T-cell (primary cell): Measurements from ENCODE around the gene SDHAF1. TPM values are rescaled to one million over a fixed set of nuclear protein-coding genes. Genes with fewer than 3 reads are reported as not detected.
A peak's percentile ranks its signal among the peaks of the same experiment; 100 is the strongest.

Experiments used
- ATAC-seq, 4 experiments: fragments of 200-7000 bp in 3 of 4; fragments of 150-1000 bp in 1 of 4; cut with Tn5 transposase; replicated peaks in 1 of 4; 1 replicate in 3 of 4; 2 replicates in 1 of 4; pipeline ENCODE4 v1.10.0; 2021; ENCODE audit warnings: moderate library complexity in 3 of 4, mild to moderate bottlenecking in 2 of 4, moderate number of reproducible peaks in 1 of 4
- CTCF ChIA-PET, 2 donors: fragments of 300-600 bp; sonication (Branson Sonifier 250); formaldehyde crosslinking; loops; one replicate each; lab custom pipeline; 2022; ENCODE audit warnings: antibody characterized with exemption in 2 of 2; lab: Charles Lee
- POLR2A ChIA-PET, 2 donors: fragments of 300-600 bp; sonication (Branson Sonifier 250); formaldehyde crosslinking; loops; one replicate each; lab custom pipeline; 2022; ENCODE audit warnings: antibody characterized with exemption in 2 of 2; lab: Charles Lee
- DNase-seq, 35 experiments: peaks; one replicate each; pipeline versions ENCODE4 v3.0.0 to v3.0.0-alpha.2; 2013 to 2023
- H3K27ac ChIP-seq: one replicate; pipeline ENCODE4 v1.5.1; 2013; ENCODE audit warnings: low read length
- H3K27me3 ChIP-seq, 2 experiments: replicated peaks in 1 of 2; 1 replicate in 1 of 2; 2 replicates in 1 of 2; pipeline versions ENCODE4 v1.6.1 to v1.7.0; 2013; ENCODE audit warnings: low read length in 1 of 2, mixed read lengths in 1 of 2; ENCODE audit not compliant: control insufficient read depth in 2 of 2, insufficient read depth in 2 of 2; ENCODE audit errors: extremely low read depth in 1 of 2
- H3K36me3 ChIP-seq, 2 donors: 1 replicate in 1 of 2; 2 replicates in 1 of 2; pipeline versions ENCODE4 v1.6.1 to v1.7.0; 2013; ENCODE audit warnings: low read length in 1 of 2; ENCODE audit not compliant: control insufficient read depth in 2 of 2, insufficient read depth in 1 of 2; ENCODE audit errors: extremely low read depth in 1 of 2
- H3K4me1 ChIP-seq, 2 experiments: 1 replicate in 1 of 2; 2 replicates in 1 of 2; pipeline versions ENCODE4 v1.6.1 to v1.7.0; 2013; ENCODE audit warnings: low read length in 2 of 2, mixed read lengths in 1 of 2; ENCODE audit not compliant: insufficient read depth in 2 of 2, control insufficient read depth in 1 of 2; ENCODE audit errors: extremely low read depth in 1 of 2
- H3K4me3 ChIP-seq, 2 donors: 1 replicate in 1 of 2; 2 replicates in 1 of 2; pipeline versions ENCODE4 v1.5.1 to v1.7.0; 2013; ENCODE audit warnings: mild to moderate bottlenecking in 2 of 2, low read length in 1 of 2, moderate library complexity in 1 of 2; ENCODE audit not compliant: control insufficient read depth in 1 of 2; ENCODE audit errors: extremely low read depth in 1 of 2
- H3K9me3 ChIP-seq: 2 replicates; pipeline ENCODE4 v1.7.0; 2013
- H3K27ac Mint-ChIP-seq, 2 donors: one replicate each; pipeline ENCODE4 v1.8.0; 2020 to 2021; ENCODE audit warnings: mild to moderate bottlenecking in 2 of 2, mixed read lengths in 2 of 2
- H3K27me3 Mint-ChIP-seq, 2 donors: one replicate each; pipeline ENCODE4 v1.8.0; 2021 to 2022; ENCODE audit warnings: mixed read lengths in 2 of 2
- H3K36me3 Mint-ChIP-seq: one replicate; pipeline ENCODE4 v1.8.0; 2021; ENCODE audit warnings: mixed read lengths
- H3K4me1 Mint-ChIP-seq, 3 donors: one replicate each; pipeline ENCODE4 v1.8.0; 2020 to 2022; ENCODE audit warnings: mixed read lengths in 3 of 3, mild to moderate bottlenecking in 1 of 3
- H3K4me3 Mint-ChIP-seq, 3 donors: one replicate each; pipeline ENCODE4 v1.8.0; 2020 to 2022; ENCODE audit warnings: mild to moderate bottlenecking in 3 of 3, mixed read lengths in 3 of 3, moderate library complexity in 3 of 3
- H3K9me3 Mint-ChIP-seq, 3 donors: one replicate each; pipeline ENCODE4 v1.8.0; 2020 to 2022; ENCODE audit warnings: mixed read lengths in 3 of 3
- WGBS: methylation state at CpG from one replicate; pipeline ENCODE4 v1.1.5; 2013; ENCODE audit warnings: missing lambda C conversion rate; ENCODE audit not compliant: insufficient coverage; 5-methylcytosine and 5-hydroxymethylcytosine counted together
- total RNA-seq, 35 experiments: library from RNA in 6 of 35; stranded (reverse) in 6 of 35; fragments of 120-200 nt in 1 of 35; gene quantifications; one replicate each; pipeline versions ENCODE4 v1.2.1 to v1.2.4 and lab custom pipeline; 2013 to 2026

Gene SDHAF1
- total RNA-seq, 5 donors from 2014 or later (not counting 1 experiment from before 2014, with no cell fraction given) = 10.2 to 30.5 (median 27.3) TPM

DNA sequence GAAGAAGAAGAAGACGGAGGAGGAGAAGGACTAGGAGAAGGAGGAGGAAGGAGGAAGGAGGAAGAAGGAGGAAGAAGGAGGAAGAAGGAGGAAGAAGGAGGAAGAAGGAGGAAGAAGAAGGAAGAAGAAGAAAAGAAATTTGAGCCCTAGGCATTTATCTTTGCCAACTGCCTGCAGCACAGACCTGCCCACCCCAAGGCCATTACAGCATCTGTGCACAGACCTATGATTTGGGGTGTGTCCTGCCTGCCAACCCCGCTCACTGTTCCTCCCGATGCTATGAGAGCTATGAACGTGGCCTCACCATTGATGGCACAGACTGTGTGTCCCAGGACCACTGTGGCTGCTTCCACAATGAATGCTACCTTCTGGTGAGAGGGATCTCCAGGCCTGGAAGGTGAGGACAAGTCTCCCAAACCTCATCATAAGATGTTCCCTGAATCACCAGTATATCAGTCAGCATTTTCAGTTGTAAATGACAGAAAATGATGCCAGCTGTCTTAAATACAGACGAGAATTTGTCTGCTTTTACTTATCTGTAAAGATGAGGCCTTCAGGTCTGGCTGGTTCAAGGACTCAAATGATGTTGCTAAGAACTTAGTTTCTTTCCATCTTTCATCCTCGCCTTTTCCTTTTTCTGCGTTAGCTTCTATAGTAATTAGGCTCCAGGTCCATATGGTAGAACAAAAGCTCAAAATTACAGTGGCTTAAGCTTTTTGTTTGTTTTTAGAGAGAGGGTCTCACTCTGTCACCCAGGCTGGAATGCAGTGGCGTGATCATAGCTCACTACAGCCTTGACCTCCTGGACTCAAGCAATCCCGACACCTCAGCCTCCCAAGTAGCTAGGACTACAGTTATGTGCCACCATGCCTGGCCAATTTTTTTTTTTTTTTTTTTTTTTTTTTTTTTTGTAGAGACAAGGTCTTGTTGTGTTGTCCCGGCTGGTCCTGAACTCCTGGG lies 3.9 kb upstream of the SDHAF1 start:
- peaks cover 0 to 37% of the 10 kb centered on the region in 2 experiments for H3K27me3 ChIP-seq
- no peaks in the 10 kb centered on the region for H3K9me3 Mint-ChIP-seq
- DNase-seq = no peak
- H3K36me3 ChIP-seq = no peaks in the 10 kb centered on the region
- CTCF ChIA-PET = interaction anchor here in 1 of 2 donors (0.7 kb wide), 2 partner anchors 9 kb away, joined by 3 read pairs; no protein-coding TSS in a partner anchor
- no peak overlapping the region for H3K27ac ChIP-seq
- WGBS = 89% methylated on average over 4 of the region's 10 CpGs
- H3K4me3 Mint-ChIP-seq = no peak overlapping the region
- no peak overlapping the region for H3K4me3 ChIP-seq
- no peaks in the 10 kb centered on the region for H3K36me3 Mint-ChIP-seq
- ATAC-seq = no peak
- H3K9me3 ChIP-seq = no peaks in the 10 kb centered on the region
- H3K4me1 ChIP-seq = peaks cover 4 to 37% of the 10 kb centered on the region in 2 experiments
- H3K4me1 Mint-ChIP-seq = peaks cover 17 to 21% (median 18%) of the 10 kb centered on the region in 3 donors
- H3K27ac Mint-ChIP-seq = no peak overlapping the region
- POLR2A ChIA-PET = interaction anchor here in 1 of 2 donors (1.1 kb wide), 1 partner anchor 23 kb away, joined by 3 read pairs; the partner anchor contains the start of gene ALKBH6
- peaks cover 8 to 11% of the 10 kb centered on the region in 2 donors for H3K27me3 Mint-ChIP-seq

DNA sequence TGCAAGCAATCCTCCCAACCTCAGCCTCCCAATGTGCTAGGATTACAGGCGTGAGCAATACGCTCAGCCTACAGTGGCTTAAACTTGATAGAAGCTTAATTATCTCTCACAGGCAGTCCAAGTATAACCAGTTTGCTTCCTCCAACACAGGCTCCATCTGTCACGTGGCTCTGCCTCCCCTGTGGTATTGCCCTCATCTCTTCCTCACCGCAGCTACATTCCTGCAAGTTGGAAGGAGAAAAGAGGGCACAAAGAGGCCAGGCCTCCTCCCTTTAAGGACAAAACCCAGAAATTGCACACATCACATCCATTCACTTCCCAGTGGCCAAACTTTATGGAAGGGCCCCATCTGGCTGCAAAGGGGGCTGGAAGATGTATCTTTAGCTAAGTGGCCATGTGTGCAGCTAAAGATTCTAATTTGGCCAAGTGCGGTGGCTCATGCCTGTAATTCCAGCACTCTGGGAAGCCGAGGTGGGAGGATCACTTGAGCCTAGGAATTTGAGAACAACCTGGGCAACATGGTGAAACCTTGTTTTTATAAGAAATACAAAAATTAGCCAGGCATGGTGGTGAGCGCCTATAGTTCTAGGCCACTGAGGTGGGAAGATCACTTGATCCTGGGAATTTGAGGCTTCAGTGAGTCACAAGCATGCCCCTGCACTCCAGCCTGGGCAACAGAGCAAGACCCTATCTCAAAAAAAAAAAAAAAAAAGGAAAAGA lies 3.1 kb upstream of the SDHAF1 start:
- peaks cover 4 to 39% of the 10 kb centered on the region in 2 experiments for H3K4me1 ChIP-seq
- Mint-ChIP-seq H3K27ac (no peak overlapping the region), H3K9me3 (no peaks in the 10 kb centered on the region), H3K36me3 (no peaks in the 10 kb centered on the region), H3K4me1 (peaks cover 20 to 22% (median 21%) of the 10 kb centered on the region in 3 donors), H3K27me3 (peaks cover 6 to 7% of the 10 kb centered on the region in 2 donors), H3K4me3 (no peak overlapping the region)
- no peaks in the 10 kb centered on the region for H3K36me3 ChIP-seq
- no peak for ATAC-seq
- CTCF ChIA-PET = interaction anchor here in 1 of 2 donors (0.7 kb wide), 2 partner anchors 9 to 10 kb away, joined by 3 read pairs; no protein-coding TSS in a partner anchor
- 79% methylated on average over 2 of the region's 7 CpGs for WGBS
- H3K4me3 ChIP-seq = no peak overlapping the region
- H3K27me3 ChIP-seq = peaks cover 0 to 28% of the 10 kb centered on the region in 2 experiments
- no peak for DNase-seq
- POLR2A ChIA-PET = interaction anchor here in 1 of 2 donors (1.1 kb wide), 1 partner anchor 22 kb away, joined by 3 read pairs; the partner anchor contains the start of gene ALKBH6
- H3K9me3 ChIP-seq = no peaks in the 10 kb centered on the region
- H3K27ac ChIP-seq = no peak overlapping the region

DNA sequence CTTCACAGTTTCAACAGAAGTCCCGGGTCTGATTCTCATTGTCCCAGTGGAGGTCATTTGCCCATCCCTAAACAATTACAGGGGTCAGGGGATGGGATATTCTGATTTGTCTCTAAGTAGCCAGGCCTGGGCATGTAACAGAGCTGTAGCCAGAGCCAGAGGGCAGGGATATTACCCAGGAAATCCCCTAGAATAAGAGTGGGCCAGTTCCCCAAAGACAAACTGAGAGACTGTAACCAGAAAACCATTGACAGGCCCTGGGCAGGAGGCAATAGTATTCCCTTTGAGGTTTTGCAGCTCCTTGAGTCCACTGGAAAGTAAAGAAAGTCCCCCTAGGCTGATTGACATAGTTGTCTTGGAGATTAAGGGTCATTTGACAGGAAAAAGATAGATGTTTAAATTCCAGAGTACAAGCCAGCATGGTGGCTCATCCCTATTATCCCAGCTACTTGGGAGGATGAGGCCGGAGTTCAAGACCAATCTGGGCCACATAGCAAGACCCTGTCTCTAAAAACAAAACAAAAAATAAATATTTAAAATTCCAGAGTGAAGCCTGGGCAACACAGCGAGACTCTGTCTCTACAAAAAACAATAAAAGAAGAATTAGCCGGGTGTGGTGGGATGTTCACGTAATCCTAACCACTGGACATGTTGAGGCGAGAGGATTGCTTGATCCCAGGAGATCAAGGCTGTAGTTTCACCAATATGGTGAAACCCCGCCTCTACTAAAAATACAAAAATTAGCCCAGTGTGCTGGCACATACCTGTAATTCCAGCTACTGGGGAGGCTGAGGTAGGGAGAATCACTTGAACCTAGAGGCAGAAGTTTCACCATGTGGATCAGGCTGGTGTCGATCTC lies 1.9 kb upstream of the SDHAF1 start:
- peak overlapping the region in 1 of 3 donors; percentile 17 for H3K4me3 Mint-ChIP-seq

DNA sequence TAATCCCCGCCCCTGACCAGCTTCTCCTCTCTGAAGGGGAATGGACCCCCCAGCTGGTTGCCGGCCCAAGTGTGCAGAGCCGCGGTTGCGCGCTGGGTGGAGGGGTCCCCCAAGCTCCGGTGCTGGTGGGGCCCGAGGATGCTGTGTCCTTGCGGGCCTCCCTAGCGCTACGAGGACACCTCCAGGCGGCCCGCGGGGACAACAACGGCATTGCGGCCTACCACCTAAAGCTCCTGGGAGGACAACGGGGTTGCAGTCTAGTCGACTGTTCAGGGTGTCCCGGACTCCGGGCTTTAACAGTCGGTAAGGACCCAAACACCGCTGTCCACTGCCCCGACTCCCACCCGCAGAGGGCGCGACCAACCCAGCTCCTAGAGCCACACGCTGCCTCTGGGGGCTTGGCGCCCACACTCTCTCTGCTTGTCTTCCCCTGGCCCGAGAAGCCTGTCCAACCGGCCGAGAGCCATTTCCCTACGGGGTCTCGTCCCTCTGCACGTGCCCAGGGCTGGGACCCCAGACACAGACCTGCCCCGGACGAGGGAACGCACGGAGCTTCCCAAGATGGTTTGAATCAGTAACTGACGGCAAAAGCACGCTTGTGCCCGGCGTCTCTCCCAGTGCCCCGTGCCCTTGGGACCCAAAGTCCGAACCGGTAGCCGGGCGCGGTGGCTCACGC lies 927 bp upstream of the SDHAF1 start:
- H3K27me3 Mint-ChIP-seq = no peaks in the 10 kb centered on the region

More for the DNA sequence above, 1.9 kb upstream of the SDHAF1 start:
- Mint-ChIP-seq H3K4me1 (peaks cover 27 to 30% (median 29%) of the 10 kb centered on the region in 3 donors), H3K27ac (no peak overlapping the region), H3K36me3 (peaks cover 6% of the 10 kb centered on the region), H3K27me3 (no peaks in the 10 kb centered on the region), H3K9me3 (no peaks in the 10 kb centered on the region)
- H3K27me3 ChIP-seq = peaks cover 0 to 16% of the 10 kb centered on the region in 2 experiments
- WGBS = 96% methylated on average over 4 of the region's 8 CpGs
- H3K9me3 ChIP-seq = no peaks in the 10 kb centered on the region
- DNase-seq = no peak
- H3K4me3 ChIP-seq = no peak overlapping the region
- peaks cover 4 to 34% of the 10 kb centered on the region in 2 experiments for H3K4me1 ChIP-seq
- CTCF ChIA-PET = interaction anchor here in 1 of 2 donors (0.7 kb wide), 1 partner anchor 20 kb away, joined by 3 read pairs; no protein-coding TSS in a partner anchor
- H3K36me3 ChIP-seq = no peaks in the 10 kb centered on the region
- H3K27ac ChIP-seq = no peak overlapping the region
- no peak for ATAC-seq
- POLR2A ChIA-PET = no interaction called here

DNA sequence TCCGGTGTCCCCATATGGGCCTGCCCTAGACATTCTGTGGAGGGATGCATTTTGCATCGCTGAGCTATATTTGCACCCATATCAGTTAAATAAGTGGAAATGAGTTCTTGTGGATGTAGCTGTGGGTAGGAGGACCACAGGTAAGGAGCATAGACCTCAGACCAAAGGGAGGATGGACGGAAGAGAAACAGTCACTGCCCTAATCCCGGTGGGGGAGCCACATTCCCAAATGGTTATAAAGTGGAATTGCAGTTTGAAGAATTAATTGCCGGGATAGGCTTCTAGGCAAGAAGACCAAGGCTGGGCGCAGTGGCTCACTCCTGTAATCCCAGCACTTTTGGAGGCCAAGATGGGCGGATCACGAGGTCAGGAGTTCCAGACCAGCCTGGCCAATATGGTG lies 1.8 kb downstream of the SDHAF1 start:
- no peak overlapping the region for H3K27ac ChIP-seq
- H3K9me3 Mint-ChIP-seq = no peaks in the 10 kb centered on the region

More for the DNA sequence above, 927 bp upstream of the SDHAF1 start:
- H3K4me3 Mint-ChIP-seq = peak overlapping the region; percentile 62 to 95 (median 70)
- peaks cover under 1 to 6% of the 10 kb centered on the region in 2 donors for H3K36me3 ChIP-seq
- peaks cover 4 to 37% of the 10 kb centered on the region in 2 experiments for H3K4me1 ChIP-seq
- no peak for ATAC-seq
- H3K27ac Mint-ChIP-seq = peak overlapping the region in 1 of 2 donors; percentile 11
- H3K4me3 ChIP-seq = peak overlapping the region in 1 of 2 donors; percentile 81
- H3K4me1 Mint-ChIP-seq = peaks cover 29 to 33% (median 31%) of the 10 kb centered on the region in 3 donors
- POLR2A ChIA-PET = no interaction called here
- CTCF ChIA-PET = interaction anchor here in 1 of 2 donors (0.7 kb wide), 1 partner anchor 19 kb away, joined by 3 read pairs; no protein-coding TSS in a partner anchor
- peak in 1 of 35 experiments; percentile 15 for DNase-seq
- H3K9me3 Mint-ChIP-seq = no peaks in the 10 kb centered on the region
- 69% methylated on average over 47 of the region's 49 CpGs for WGBS
- peaks cover 6% of the 10 kb centered on the region for H3K36me3 Mint-ChIP-seq
- H3K27ac ChIP-seq = peak overlapping the region; percentile 65
- H3K9me3 ChIP-seq = no peaks in the 10 kb centered on the region
- H3K27me3 ChIP-seq = peaks cover 0 to 10% of the 10 kb centered on the region in 2 experiments

More for the DNA sequence above, 1.8 kb downstream of the SDHAF1 start:
- CTCF ChIA-PET = interaction anchor here in 1 of 2 donors (0.6 to 1.4 kb wide), 3 partner anchors 14 to 38 kb away, joined by 3 to 5 read pairs (median 4); partner anchors contain the start of gene ALKBH6
- H3K4me3 ChIP-seq = no peak overlapping the region
- peak overlapping the region; percentile 91 to 95 (median 94) for H3K4me3 Mint-ChIP-seq
- WGBS = 97% methylated on average over 4 of the region's 8 CpGs
- no peaks in the 10 kb centered on the region for H3K27me3 Mint-ChIP-seq
- H3K9me3 ChIP-seq = no peaks in the 10 kb centered on the region
- no peaks in the 10 kb centered on the region for H3K27me3 ChIP-seq
- H3K4me1 Mint-ChIP-seq = peaks cover 42 to 46% (median 42%) of the 10 kb centered on the region in 3 donors
- peaks cover 6 to 16% of the 10 kb centered on the region in 2 donors for H3K36me3 ChIP-seq
- H3K27ac Mint-ChIP-seq = peak overlapping the region in 1 of 2 donors; percentile 61
- H3K4me1 ChIP-seq = peaks cover 4 to 38% of the 10 kb centered on the region in 2 experiments
- DNase-seq = no peak
- POLR2A ChIA-PET = no interaction called here
- no peak for ATAC-seq
- H3K36me3 Mint-ChIP-seq = peaks cover 7% of the 10 kb centered on the region
